GM21381 (cell line): Measurements from ENCODE around the gene CAPN2.
"Not testable (repeated sequence)": the region's sequence is repeated elsewhere in the genome, so short reads cannot be mapped to it uniquely, and the experiment has no call there.

Source experiments
- ATAC-seq: cut with Tn5 transposase; IDR thresholded peaks from one replicate; pipeline ENCODE4 v1.9.1; 2021; ENCODE audit warnings: mild to moderate bottlenecking, moderate library complexity; ENCODE audit not compliant: unreplicated experiment

CAPN2 gene

DNA sequence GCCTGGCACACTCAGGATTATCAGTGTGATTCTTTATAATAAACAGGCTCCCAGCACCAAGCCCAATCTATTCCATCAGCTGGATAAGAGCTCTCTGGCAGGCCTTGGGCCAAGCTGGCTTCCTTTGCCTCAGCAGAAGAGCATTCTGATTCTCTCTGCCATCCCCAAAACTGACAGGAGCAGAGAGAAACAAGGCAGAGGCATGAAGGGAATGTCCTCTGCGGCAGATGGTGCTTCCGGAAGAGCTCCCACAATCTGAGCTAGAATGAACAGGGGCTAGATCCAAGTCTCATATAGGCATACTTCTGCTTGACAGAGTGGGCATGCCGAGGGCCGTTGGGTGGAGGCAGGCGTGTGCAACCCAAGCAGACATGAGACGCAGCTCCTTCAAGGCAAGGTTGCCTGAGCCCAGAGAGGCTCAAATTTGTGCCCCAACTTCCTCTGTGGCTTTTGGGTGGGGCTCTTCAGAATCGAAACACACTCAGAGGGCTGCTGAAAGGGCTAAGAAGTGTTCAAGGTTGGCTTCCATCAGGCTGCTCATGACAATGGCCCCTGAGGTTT, 4.0 kb downstream of the CAPN2 start:
- peak; percentile 57 for ATAC-seq

DNA sequence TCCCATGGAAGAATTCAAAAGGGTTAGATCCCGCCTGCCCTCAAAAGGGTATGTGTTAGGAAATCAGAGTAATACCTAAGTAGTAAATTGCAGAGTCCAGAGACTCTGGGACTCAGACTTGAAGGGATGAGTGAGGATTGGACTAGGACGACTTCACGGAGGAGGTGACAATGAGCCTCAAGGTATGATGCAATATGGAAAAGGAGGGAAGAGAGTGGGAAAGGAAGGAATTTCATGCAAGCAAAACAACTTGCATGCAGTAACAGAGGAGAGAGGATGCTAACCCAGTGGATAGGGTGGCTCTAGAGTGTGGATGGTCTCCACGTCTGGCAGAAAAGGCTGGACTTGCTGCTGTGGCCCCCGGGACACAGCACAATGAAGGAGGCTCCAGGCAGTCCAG, 4.8 kb downstream of the CAPN2 start:
- no peak for ATAC-seq

DNA sequence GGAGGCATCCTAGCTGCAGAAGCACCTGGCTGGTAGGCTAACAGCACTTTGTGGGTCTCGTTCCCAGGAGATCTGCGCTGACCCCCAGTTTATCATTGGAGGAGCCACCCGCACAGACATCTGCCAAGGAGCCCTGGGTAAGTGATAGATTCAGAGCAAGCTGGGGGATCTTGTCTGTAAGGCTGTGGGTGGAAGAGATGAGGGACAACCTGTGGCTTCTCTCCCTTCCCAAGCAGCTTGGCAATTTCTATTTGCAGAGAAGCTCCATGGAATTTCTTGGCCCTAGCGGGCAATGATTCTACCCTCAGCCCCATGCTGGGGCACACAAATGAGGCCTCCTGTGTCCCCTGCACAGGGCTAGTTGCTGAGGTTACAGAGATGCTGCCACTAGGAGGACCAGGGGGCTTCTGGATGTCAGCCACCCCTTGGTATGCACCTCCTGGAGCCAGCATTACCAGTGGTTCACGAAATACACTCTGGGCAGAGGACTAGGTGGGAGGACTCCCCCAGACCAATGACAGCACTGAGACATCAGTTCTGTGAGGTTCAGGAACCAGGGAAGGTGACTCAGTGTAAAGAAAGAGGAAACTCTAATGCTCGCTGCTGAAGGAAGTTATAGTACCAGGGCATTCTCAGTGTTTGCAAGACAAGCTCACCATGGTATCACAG, 5.5 kb downstream of the CAPN2 start:
- ATAC-seq = no peak

DNA sequence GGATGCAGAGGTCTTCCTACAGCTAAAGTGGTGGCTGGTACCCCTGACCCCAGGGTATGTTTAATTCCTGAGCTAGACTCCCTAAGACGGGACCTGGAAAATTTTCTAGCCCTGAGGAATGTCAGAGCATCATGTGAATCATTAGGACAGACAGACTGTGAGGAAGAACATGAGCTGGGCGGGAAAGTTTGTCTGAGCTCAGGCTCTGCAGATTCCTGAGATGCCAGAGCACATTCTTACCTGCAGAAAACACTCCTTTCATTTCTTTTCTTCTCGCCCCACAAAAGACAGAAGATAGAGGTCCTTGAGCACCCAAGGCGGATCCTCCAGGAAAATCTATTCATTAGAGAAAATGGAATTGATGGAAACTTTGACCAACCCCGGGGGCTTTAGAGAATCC, 6.5 kb downstream of the CAPN2 start:
- ATAC-seq = no peak

DNA sequence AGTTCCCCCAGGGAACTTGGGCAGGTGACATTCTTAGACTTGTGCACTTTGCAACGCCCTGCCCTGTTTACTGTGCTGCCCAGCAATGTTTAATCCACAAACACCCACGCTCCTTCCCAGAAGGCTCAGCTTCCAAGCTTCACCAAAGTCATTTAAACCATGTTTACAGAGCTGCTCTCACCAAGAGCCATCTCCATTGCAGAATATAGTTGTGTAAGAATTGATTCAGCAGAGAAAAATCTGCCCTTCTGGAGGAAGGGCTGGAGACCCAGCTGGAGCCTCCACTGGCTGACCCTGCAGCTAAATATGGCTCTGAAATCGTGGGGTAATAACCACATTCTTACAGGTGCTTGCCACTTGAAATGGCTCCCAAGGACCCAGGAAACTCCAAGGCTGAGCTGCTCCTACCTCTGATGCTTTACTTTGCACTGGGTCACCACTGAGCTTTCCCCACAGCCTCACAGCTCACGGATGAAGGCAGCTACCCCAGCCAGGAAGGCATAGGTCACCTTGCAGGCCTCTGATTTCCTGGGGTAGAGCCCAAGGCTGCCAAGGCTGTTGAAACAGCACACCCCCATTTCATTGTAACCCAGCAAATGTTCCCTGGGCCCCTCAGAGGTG, 8.7 kb downstream of the CAPN2 start:
- no peak for ATAC-seq

DNA sequence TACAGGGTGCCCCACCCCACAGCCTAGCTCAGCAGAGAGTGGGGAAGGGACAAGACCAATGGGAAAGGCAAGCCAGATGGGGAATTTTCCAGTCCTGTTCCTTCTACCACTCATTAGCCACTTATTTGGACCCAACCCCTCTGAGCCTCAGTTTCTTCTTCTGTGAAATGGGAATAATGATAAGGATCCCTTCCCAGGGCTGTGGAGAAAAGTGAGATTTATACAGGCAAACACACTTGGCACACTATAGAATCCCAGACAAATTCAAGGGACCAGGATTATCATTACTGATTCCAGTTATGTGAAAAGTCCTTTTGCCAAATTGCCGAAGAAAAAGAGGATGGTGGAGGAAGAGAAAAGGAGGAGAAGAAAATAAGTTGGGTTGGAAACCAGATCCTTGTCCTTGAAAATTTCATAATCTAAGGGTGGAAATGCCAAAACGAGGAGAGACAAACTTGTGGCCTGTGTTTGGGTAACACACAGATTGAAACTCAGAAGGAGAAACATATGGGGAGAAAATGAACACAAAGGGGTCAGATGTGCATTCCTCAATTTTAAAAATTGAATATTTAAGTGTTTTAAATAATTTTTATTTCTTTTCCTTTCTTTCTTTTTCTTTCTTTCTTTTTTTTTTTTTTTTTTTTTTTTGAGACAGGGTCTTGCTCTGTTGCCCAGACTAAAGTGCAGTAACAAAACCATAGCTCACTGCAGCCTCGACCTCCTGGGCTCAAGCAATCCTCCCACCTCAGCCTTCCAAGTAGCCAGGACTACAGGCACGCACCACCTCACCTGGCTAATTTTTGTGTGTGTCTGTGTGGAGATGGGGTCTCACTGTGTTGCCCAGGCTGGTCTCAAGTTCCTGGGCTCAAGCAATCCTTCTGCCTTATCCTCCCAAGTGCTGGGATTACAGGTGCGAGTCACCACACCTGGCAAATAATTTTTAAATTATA, 9.6 kb downstream of the CAPN2 start:
- ATAC-seq = no peak

DNA sequence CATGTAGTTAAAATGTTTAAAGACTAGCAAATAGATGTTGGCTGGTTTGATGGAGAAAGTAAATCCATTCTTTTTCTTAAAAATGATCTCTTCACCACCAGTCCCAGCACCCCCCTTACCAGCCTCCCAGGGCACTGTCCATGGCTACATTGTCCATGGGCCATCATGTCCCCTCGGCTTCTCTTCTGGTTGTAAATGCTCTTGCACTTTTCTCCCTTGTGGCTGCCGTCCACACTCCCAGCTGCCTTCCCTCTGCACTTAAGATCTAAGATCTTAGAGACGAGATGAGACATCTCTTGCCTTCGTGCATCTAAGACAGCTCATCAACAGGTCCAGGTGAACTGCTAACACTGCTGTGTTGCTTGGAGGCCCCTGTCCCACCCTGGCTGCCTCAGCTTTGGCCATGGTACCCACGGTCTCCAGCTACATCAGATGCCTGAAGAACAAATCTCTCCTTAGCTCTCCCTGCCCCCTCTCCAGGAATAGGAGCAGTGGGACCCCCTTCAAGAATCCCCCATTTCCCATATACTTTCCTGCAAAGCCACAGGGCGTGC, 11.1 kb downstream of the CAPN2 start:
- ATAC-seq = no peak

DNA sequence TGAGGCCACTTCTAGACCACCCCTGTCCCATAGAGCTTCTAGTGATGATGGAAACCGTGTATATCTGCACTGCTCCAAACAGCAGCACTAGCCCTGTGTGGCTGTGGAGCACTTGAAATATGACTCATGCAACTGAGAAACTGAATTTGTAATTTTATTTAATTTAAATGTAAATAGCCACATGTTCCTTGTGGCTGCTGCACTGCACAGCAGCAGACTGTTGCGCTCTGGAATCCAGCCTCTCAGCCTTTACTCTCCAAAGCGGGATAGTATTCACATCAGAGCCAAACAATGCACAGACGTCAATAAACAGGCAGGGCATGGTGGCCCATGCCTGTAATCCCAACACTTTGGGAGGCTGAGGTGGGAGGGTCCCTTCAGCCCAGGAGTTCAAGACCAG, 12.0 kb downstream of the CAPN2 start:
- ATAC-seq = no peak

DNA sequence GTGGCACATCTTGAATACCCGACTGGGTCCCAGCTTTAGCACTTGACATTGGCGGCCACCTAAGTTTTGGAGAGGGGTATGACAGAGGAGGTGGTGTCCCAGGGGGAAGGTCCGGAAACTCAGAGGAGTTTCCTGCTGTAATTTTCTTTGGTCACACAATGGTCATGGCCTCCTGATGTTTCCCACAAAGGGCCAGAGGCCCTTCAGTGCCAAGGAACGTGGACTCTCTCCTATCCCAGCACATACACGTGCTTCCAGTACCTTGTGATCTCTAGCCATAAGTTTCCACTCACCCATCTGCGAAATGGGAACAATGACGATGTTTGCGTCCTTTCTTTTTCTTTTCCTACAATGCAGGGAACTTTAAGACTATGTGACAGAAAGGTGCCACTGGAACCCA, 13.2 kb downstream of the CAPN2 start:
- no peak for ATAC-seq

DNA sequence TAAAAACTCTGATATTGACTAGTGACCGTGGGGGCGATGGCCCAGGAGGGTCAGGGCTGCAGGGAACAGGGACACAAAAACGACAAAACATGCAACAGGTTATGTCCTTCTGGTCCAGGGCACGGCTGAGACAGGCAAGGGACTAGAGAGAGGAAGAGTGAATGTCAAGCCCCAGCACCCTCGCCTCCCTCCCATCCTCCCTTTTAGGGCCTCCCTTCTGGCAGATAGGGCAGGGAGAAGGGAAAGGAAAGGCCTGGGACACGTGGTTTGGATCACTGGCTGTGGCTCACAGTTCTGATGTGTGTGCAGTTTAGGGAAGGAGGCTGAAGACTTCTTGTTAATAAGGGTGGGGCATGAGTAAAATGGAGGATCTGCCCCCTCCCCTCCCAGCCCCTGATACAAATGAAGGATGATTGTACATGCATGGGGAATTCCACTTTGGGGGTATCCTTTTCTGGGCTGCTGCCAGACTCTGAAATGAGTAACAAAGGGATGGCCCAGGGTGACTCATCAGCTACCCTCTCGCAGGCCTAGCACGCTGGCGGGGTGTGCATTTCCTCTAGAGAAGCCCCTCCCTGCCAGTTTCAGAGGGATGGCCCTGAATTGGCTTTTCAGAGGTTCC, 14.2 kb downstream of the CAPN2 start:
- peak; percentile 97 for ATAC-seq

DNA sequence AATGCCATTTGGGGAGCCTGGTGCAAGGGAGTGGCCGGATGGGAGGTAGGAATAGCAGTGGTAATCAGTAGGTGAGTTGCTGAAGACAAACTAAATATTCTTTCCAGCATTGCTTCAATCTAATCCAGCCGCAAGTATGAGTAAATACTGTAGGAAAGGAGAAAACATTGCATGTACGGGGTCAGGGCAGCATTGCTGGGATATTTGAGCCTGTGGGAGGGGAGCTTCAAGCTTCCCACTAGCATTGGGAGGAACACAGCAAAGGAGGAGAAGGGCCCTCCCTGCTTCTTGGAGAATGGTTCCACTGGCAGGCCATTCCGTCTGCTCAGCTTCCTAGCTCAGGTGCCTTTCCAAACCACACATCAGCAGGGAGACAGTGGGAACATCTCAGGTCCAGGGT, 15.2 kb downstream of the CAPN2 start:
- ATAC-seq = no peak

DNA sequence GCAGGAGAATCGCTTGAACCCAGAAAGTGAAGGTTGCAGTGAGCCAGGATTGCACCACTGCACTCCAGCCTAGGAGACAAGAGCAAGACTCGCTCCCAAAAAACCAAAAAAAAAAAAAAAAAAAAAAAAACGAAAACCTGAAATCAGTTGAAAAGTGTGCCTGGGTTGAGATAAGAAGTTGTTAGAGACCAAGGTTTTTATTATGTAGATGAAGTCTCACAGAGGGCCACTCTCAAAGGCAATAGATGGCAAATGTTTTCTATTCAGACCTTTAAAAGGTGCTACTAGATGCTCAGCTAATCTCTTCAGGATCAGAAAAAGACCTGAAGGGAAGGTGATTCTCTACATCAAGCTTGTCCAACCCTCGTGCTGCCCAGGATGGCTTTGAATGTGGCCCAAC, 17.6 kb downstream of the CAPN2 start:
- no peak for ATAC-seq

DNA sequence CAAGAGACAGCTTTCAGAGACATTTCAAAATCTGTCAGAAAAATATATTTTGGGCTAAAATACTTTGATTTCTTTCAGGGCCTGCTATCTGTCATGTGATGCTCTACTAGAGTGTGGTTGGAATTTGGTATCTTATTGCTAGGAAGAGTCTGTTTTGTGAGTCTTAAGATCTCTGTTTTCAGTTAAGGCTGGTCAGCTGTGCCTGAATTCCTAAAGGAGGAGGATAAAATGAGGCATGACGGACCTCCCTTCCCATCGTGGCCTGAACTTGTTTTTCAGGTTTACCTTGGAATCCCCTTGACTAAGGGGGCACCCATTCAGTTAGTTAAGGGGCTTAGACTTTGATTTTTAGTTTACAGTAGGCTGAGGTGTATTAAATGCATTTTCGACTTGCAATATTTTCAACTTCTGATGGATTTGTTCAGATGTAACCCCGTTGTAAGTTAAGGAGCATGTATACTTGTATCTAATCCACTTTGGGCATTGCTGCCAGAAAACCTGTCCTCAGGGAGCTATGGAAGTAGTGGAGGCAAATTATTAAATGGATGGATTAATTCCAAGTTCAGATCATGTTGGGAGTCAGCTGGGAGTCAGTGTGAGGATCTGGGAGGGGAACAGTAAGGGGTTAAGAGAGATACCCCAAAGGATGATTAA, 18.3 kb downstream of the CAPN2 start:
- ATAC-seq = no peak

DNA sequence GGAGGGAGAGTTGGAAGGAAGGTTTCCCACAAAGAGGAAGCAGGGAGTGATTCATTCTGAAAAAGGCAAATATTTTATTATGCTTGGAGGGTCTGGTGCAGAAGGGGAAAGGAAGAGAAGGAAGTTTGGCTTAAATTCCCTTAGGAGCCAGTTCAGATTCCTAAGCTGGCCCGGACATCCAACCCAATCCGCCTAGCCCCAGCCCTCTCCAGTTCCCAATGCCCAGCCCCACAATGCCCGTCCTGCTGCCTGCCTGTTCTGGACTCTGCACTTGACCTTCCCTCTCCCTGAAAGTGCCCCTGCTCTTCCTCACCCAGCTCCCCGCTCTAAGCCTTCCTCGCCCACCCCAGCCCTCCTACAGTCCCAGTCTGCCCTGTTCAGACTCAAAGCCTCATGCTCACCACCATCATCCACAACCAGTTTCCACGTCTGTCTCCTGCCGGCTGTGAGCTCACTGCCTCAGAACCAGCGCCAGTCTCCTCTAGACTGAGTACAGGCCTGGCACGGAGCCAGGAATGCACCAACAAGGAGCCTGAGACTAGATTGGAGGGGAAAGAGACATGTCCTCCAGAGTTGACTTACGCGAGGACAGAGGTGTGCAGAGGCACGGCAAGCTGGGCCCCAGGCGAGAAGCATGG, 18.9 kb downstream of the CAPN2 start:
- no peak for ATAC-seq

DNA sequence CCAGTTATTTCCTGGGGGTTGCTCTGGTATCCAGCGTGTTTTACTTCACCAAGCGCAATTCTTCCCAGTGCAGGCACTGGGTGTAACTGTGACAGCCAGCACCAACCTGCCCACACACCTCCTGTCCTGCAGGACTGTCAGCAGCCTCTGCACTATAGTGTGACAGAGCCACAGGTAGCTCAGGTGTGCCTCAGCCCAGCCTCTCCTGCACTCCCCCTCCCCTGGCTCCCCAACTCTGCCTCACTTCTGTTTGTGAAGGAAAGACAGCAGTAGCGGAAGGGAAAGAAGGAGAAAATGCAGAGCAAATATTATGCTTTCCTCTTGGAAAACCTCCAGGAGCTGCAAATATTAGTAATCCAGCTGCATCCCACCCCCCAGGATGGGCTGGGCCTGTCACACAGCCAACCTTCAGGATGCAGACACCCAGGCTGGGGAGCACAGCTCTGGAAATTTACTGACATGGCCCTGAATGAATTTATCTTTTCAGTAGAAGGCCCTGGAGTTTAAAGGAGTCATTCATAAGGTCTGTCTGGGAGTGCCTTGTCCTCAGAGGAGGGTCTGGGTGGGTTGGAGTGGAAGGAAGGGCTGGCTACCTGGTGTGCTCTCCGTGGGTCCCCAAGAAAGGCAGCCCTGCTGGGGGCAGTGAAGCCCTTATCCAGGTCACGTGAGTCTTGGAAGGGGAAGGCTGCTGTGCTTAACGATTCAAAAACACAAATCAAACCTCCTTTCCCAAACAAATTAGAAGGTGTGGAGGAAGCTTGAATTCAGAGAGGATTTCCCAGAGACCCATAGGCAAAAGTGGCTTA, 20.9 kb downstream of the CAPN2 start:
- no peak for ATAC-seq

DNA sequence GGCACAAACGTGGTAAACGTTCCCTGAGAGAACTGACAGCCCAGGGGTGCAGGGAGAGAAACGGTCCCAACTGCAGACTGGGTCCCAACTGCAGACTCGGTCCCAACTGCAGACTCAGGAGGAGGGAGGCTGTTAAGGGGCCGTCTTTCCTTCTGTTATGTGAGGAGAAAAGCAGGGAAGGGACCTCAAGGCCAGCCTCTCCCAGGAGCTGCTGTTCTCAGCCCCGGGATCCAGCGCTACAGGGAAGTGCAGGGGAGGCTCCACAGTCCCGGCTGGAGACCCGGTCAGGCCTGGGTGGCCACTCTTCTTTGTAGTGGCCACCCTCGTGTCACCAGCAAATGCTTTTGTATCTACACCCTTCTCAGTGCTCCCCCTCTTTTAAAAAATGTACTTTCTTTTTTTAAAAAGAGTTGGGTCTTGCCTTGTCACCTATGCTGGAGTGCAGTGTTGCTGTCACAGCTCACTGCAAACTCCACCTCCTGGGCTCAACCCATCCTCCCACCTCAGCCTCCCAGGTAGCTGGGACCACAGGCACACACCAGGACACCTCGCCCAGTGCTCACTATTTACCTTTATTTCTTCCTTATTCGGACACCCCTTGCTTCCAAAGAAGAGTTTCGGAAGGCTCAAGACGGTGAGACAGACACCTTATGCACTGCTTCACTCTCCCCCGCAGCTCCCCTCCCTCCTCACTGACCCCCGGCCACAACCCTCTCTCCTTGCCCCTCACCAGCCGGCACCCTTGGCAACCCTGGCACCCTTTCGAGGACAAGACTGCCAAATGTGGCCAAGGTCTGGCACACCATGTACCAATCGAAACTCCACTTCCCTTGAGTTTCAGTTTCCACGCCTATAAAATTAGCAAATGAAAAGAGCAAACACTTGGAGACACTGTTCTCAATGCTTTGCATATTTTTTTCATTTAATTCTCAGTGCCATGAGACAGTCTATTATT, 21.8 kb downstream of the CAPN2 start:
- no peak for ATAC-seq

DNA sequence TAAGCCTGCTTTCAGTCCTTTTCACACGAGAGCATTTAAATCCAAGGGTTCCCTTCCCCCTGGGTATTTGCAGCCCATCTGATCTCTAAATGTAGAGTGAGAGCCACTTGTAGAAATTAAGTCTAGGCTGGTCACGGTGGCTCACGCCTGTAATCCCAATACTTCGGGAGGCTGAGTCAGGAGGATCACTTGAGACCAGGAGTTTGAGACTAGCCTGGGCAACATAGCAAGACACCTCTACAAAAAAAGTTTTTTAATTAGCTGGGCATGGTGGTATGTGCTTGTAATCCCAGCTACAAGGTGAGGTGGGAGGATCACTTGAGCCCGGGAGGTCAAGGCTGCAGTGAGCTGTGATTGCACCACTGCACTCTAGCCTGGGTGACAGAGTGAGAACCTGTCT, 24.3 kb downstream of the CAPN2 start:
- ATAC-seq = not testable (repeated sequence)

DNA sequence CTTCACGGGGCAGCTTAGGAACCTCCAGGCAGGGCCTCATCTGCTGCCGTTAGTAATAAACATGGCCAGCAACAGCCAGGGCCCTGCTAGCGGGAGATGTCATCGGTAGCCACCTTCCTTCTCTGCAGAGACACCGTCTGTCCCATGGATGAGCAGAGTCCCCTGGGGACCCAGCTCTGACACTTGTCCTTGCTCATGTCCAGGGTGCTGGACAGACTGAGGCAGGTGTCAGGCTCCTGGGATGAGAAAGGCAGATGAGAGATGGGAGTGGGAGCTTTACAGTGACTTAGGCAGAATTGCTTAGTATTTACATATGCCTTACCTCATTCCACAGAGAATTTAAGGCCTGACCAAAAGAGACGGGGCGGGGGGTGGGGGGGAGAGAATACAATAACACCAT, 25.0 kb downstream of the CAPN2 start:
- no peak for ATAC-seq
